Pancreas (tissue), 10 donors: Measurements from ENCODE around the gene RTEL1. TPM values are rescaled to one million over a fixed set of nuclear protein-coding genes. Genes with fewer than 3 reads are reported as not detected.
A peak's percentile ranks its signal among the peaks of the same experiment; 100 is the strongest.

Experiments used
- ATAC-seq, 4 donors: fragments of 200-7000 bp; cut with Tn5 transposase; one replicate each; pipeline versions ENCODE4 v1.8.0 to v1.9.1; 2020; ENCODE audit warnings: mild to moderate bottlenecking in 4 of 4, moderate library complexity in 4 of 4
- DNase-seq, 6 donors: peaks; one replicate each; pipeline ENCODE4 v3.0.0-alpha.2; 2020
- FAIRE-seq: peaks from 2 replicates; lab custom pipeline; 2012; peaks lifted over from hg19 to GRCh38; lab: Jason Lieb, UNC
- H3K27ac ChIP-seq, 4 donors: fragments of 200-600 bp; sonication (generic); 1 replicate in 3 of 4; 2 replicates in 1 of 4; pipeline versions ENCODE4 v1.5.0 to v1.8.0; 2020
- H3K27me3 ChIP-seq, 4 donors: fragments of 200-600 bp; one replicate each; pipeline ENCODE4 v1.8.0; 2021
- H3K36me3 ChIP-seq, 3 donors: fragments of 200-600 bp; sonication (generic) in 1 of 3; one replicate each; pipeline versions ENCODE4 v1.5.0 to v1.8.0; 2020 to 2021
- H3K4me1 ChIP-seq, 3 donors: fragments of 200-600 bp; one replicate each; pipeline ENCODE4 v1.8.0; 2021
- H3K4me3 ChIP-seq, 4 donors: fragments of 200-600 bp; sonication (generic) in 2 of 4; one replicate each; pipeline versions ENCODE4 v1.5.0 to v1.8.0; 2020 to 2021
- H3K9me3 ChIP-seq, 4 donors: fragments of 200-600 bp; one replicate each; pipeline ENCODE4 v1.8.0; 2021
- WGBS, 2 donors: extraction: QIAGEN DNeasy Blood & Tissue Kit; methylation state at CpG; one replicate each; pipeline ENCODE4 v1.1.7; 2013; 5-methylcytosine and 5-hydroxymethylcytosine counted together
- intact Hi-C, 3 donors: fragments of 100-400 bp; cut with DNase I; formaldehyde crosslinking; loops; one replicate each; pipeline versions ENCODE4 v1.11.1 to v1.14.2; 2022
- polyA plus RNA-seq, 2 donors: library from polyadenylated mRNA; stranded (reverse); fragments of 200-250 nt; gene quantifications; one replicate each; pipeline ENCODE4 v1.2.3, GENCODE V29; 2013
- total RNA-seq, 6 donors: library from RNA; stranded (reverse); fragmentation: NEBNext Ultra II Directional in 4 of 6; extraction: Animal tissue kit (Norgen Biotek cat#: 25700) in 4 of 6; gene quantifications; one replicate each; pipeline versions ENCODE4 v1.2.1 to v1.2.4, GENCODE V29; 2021 to 2023
- TF ChIP-seq, protein P1 (sequence below), 4 donors: fragments of 200-600 bp; sonication (generic) in 3 of 4; IDR thresholded peaks; one replicate each; pipeline versions ENCODE4 v1.5.0 to v1.8.0; 2021; ENCODE audit warnings: antibody characterized with exemption in 4 of 4
- donor health status: healthy with polysubstance abuse.
- donor health status: DM: no; HTN: no; CAD: no; lungs with moderate emphysema.
- donor health status: DM: no; HTN: no; CAD: no.
- donor health status: control.
- donor health status: control.
- donor health status: Bipolar disorder and iron deficiency.
- donor health status: DM: yes; HTN: yes; CAD: no.
- donor health status: DM: no; HTN: no; CAD: no.
- donor health status: DM: no; HTN: no; CAD: no.
- donor health status: DM: yes; HTN: yes; CAD: no.

Gene RTEL1
- total and polyA plus RNA-seq, 8 donors: 10.5 to 36.6 (median 15.0) TPM

- Histone ChIP-seq H3K4me3 (no peak overlapping the region), H3K27ac (no peak overlapping the region), H3K27me3 (no peaks in the 10 kb centered on the region), H3K4me1 (peaks cover 3 to 8% (median 4%) of the 10 kb centered on the region in 3 donors), H3K36me3 (peaks cover 0 to 12% (median 3%) of the 10 kb centered on the region in 3 donors), H3K9me3 (no peaks in the 10 kb centered on the region)
- WGBS, 2 donors: 89 to 93% methylated on average over 26 of the region's 26 CpGs
- TF ChIP-seq, protein P1, sequence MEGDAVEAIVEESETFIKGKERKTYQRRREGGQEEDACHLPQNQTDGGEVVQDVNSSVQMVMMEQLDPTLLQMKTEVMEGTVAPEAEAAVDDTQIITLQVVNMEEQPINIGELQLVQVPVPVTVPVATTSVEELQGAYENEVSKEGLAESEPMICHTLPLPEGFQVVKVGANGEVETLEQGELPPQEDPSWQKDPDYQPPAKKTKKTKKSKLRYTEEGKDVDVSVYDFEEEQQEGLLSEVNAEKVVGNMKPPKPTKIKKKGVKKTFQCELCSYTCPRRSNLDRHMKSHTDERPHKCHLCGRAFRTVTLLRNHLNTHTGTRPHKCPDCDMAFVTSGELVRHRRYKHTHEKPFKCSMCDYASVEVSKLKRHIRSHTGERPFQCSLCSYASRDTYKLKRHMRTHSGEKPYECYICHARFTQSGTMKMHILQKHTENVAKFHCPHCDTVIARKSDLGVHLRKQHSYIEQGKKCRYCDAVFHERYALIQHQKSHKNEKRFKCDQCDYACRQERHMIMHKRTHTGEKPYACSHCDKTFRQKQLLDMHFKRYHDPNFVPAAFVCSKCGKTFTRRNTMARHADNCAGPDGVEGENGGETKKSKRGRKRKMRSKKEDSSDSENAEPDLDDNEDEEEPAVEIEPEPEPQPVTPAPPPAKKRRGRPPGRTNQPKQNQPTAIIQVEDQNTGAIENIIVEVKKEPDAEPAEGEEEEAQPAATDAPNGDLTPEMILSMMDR (IDR thresholded peaks at IDR 0.05): no peak
- DNase-seq (peak in 1 of 6 donors; percentile 64), ATAC-seq (no peak), FAIRE-seq (no peak)
- intact Hi-C loops: no loop called here
These were observed 5.4 kb downstream of the RTEL1 start for GRCh38 chr20:63663332-63664066.

DNA sequence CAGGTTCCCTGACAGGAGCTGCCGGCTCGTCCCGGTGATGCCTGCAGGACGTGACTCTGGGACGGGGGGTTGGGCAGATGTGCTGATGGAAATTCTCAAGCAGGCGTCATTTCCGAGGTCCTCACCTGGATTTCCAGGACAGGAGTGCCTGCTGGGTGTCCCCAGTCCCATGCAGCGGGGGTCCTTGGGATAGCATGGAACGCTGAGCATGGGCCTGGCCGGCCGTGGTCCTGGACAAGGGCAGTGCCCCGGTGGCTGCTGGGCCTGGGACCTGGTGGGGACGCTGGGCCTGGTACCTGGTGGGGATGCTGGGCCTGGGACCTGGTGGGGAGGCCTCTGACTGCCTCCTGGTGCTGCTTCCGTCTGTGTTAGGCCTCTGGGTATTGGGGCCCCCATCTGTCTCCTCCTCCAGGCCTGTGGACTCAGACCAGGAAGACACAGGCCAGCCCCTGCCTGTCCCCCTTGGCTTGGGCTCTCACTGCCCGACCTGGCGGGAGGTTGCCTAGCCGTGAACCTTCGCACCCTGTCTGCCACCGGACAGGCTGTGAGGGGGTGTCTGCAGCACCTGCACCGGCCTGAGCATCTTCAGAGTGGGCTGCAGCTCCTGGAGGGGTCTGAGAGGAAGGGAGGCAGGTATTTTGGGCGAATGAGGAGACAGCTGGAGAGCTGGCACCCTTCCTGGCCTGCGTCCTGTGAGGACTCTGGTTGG lies 6.2 kb downstream of the RTEL1 start:
- WGBS, 2 donors: 91 to 94% methylated on average over 22 of the region's 22 CpGs
- H3K27ac ChIP-seq: no peak overlapping the region
- intact Hi-C loops: no loop called here
- TF ChIP-seq, protein P1 (IDR thresholded peaks at IDR 0.05): no peak
- H3K36me3 ChIP-seq: peaks cover 0 to 12% (median 3%) of the 10 kb centered on the region in 3 donors
- FAIRE-seq: no peak
- H3K9me3 ChIP-seq: no peaks in the 10 kb centered on the region
- H3K4me3 ChIP-seq: no peak overlapping the region
- no peaks in the 10 kb centered on the region for H3K27me3 ChIP-seq
- H3K4me1 ChIP-seq: peaks cover 2 to 4% (median 2%) of the 10 kb centered on the region in 3 donors
- DNase-seq: peak in 1 of 6 donors; percentile 74
- no peak for ATAC-seq

- Histone ChIP-seq H3K4me1 (no peaks in the 10 kb centered on the region), H3K36me3 (peaks cover 0 to 12% (median 3%) of the 10 kb centered on the region in 3 donors), H3K27me3 (no peaks in the 10 kb centered on the region), H3K27ac (no peak overlapping the region), H3K9me3 (no peaks in the 10 kb centered on the region), H3K4me3 (no peak overlapping the region)
- intact Hi-C loops: no loop called here
- FAIRE-seq (no peak), DNase-seq (no peak), ATAC-seq (peak in 1 of 4 donors; percentile 31)
- 79 to 82% methylated on average over 17 to 18 of the region's 18 CpGs for WGBS, 2 donors
- TF ChIP-seq, protein P1 (IDR thresholded peaks at IDR 0.05): no peak
These were observed 6.9 kb downstream of the RTEL1 start for GRCh38 chr20:63664861-63665594.

DNA sequence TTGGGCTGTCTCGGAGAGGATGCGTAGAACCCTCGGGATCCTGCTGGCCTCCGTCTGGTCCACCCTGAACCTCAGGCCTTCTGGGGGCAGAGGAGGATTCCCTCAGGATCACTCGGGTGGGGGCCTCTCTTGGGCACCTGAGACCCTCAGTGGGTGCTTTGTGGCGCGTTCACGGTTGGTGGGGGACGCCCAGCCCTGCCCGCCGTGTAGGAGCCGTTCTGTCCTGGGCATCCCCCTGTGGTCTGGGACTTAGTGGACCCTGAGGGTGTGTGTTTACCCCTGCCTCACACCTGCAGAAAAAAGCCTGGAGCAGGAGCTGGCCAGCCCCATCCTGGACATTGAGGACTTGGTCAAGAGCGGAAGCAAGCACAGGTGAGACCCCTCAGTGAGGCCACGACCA lies 7.6 kb downstream of the RTEL1 start:
- FAIRE-seq (no peak), DNase-seq (no peak), ATAC-seq (no peak)
- H3K27ac ChIP-seq: no peak overlapping the region
- H3K9me3 ChIP-seq: no peaks in the 10 kb centered on the region
- TF ChIP-seq, protein P1 (IDR thresholded peaks at IDR 0.05): no peak
- H3K4me3 ChIP-seq: no peak overlapping the region
- H3K4me1 ChIP-seq: no peaks in the 10 kb centered on the region
- peaks cover 0 to 12% (median 3%) of the 10 kb centered on the region in 3 donors for H3K36me3 ChIP-seq
- intact Hi-C loops: no loop called here
- H3K27me3 ChIP-seq: no peaks in the 10 kb centered on the region
- 91 to 96% methylated on average over 14 of the region's 14 CpGs for WGBS, 2 donors
